Ascending aorta (tissue), 2 donors: Measurements from ENCODE around the gene ACYP1. TPM values are rescaled to one million over a fixed set of nuclear protein-coding genes. Genes with fewer than 3 reads are reported as not detected.

Experiments
- DNase-seq, 2 donors: peaks; one replicate each; pipeline ENCODE4 v3.0.0-alpha.2; 2019; ENCODE audit warnings: low spot score in 2 of 2
- H3K27ac ChIP-seq, 2 donors: fragments of 200-600 bp; sonication (generic); one replicate each; pipeline ENCODE4 v1.5.1; 2016 to 2017; ENCODE audit warnings: mild to moderate bottlenecking in 1 of 2
- H3K27me3 ChIP-seq: fragments of 200-600 bp; sonication (generic); one replicate; pipeline ENCODE4 v1.5.1; 2017
- H3K36me3 ChIP-seq, 2 donors: fragments of 200-600 bp; sonication (generic); one replicate each; pipeline ENCODE4 v1.5.1; 2016
- H3K4me1 ChIP-seq, 2 donors: fragments of 200-600 bp; sonication (generic); one replicate each; pipeline ENCODE4 v1.5.1; 2016 to 2017; ENCODE audit warnings: mild to moderate bottlenecking in 1 of 2
- H3K4me3 ChIP-seq, 2 donors: fragments of 200-600 bp; sonication (generic); one replicate each; pipeline ENCODE4 v1.5.1; 2016 to 2017; ENCODE audit warnings: mild to moderate bottlenecking in 1 of 2
- H3K9me3 ChIP-seq, 2 donors: fragments of 200-600 bp; sonication (generic); one replicate each; pipeline ENCODE4 v1.5.1; 2016
- CTCF ChIP-seq, 3 experiments: fragments of 200-600 bp in 2 of 3; fragments of 450-650 bp in 1 of 3; sonication (generic) in 2 of 3; IDR thresholded peaks; one replicate each; pipeline ENCODE4 v1.5.1; 2016 to 2019; ENCODE audit warnings: antibody characterized with exemption in 3 of 3, mild to moderate bottlenecking in 1 of 3, moderate library complexity in 1 of 3
- intact Hi-C: fragments of 100-400 bp; cut with DNase I; formaldehyde crosslinking; loops from one replicate; pipeline ENCODE4 v1.15.1; 2023
- total RNA-seq: library from RNA; depleted of rRNA; stranded (reverse); fragments of >200 nt; gene quantifications from one replicate; pipeline ENCODE4 v1.1.0, GENCODE V29; 2016

Gene ACYP1
- total RNA-seq, 1 donor from 2014 or later: not detected

- Histone ChIP-seq H3K4me3 (no peak overlapping the region), H3K27me3 (no peaks in the 10 kb centered on the region), H3K4me1 (peaks cover 0 to 7% of the 10 kb centered on the region in 2 donors), H3K36me3 (peaks cover 8 to 33% of the 10 kb centered on the region in 2 donors), H3K9me3 (no peaks in the 10 kb centered on the region), H3K27ac (no peak overlapping the region)
- TF ChIP-seq CTCF (IDR thresholded peaks at IDR 0.05): no peak
- no peak for DNase-seq
- intact Hi-C loops: no loop called here
Measured at GRCh38 chr14:75042035-75042434, 21.8 kb downstream of the ACYP1 start.

GRCh38 chr14:75041613-75042012 is 22.2 kb downstream of the ACYP1 start:
- no peak for TF ChIP-seq CTCF (IDR thresholded peaks at IDR 0.05)
- DNase-seq: no peak
- H3K27ac ChIP-seq: no peak overlapping the region
- peaks cover 8 to 37% of the 10 kb centered on the region in 2 donors for H3K36me3 ChIP-seq
- H3K4me1 ChIP-seq: peaks cover 0 to 7% of the 10 kb centered on the region in 2 donors
- intact Hi-C loops: no loop called here
- no peaks in the 10 kb centered on the region for H3K9me3 ChIP-seq
- H3K27me3 ChIP-seq: no peaks in the 10 kb centered on the region
- H3K4me3 ChIP-seq: no peak overlapping the region

- Histone ChIP-seq H3K4me3 (no peak overlapping the region), H3K36me3 (peaks cover 8 to 44% of the 10 kb centered on the region in 2 donors), H3K4me1 (peaks cover 0 to 7% of the 10 kb centered on the region in 2 donors), H3K27me3 (no peaks in the 10 kb centered on the region), H3K27ac (no peak overlapping the region), H3K9me3 (no peaks in the 10 kb centered on the region)
- no peak for TF ChIP-seq CTCF (IDR thresholded peaks at IDR 0.05)
- intact Hi-C loops: no loop called here
- DNase-seq: no peak
Measured at GRCh38 chr14:75040959-75041358, 22.9 kb downstream of the ACYP1 start.

GRCh38 chr14:75040507-75040906 is 23.3 kb downstream of the ACYP1 start:
- Histone ChIP-seq H3K27me3 (no peaks in the 10 kb centered on the region), H3K27ac (no peak overlapping the region), H3K4me1 (peaks cover 0 to 7% of the 10 kb centered on the region in 2 donors), H3K36me3 (peaks cover 8 to 48% of the 10 kb centered on the region in 2 donors), H3K9me3 (no peaks in the 10 kb centered on the region), H3K4me3 (no peak overlapping the region)
- no peak for TF ChIP-seq CTCF (IDR thresholded peaks at IDR 0.05)
- DNase-seq: no peak
- intact Hi-C loops: no loop called here

- no peaks in the 10 kb centered on the region for H3K9me3 ChIP-seq
- H3K4me3 ChIP-seq: no peak overlapping the region
- no peak for TF ChIP-seq CTCF (IDR thresholded peaks at IDR 0.05)
- intact Hi-C loops: no loop called here
- H3K27ac ChIP-seq: no peak overlapping the region
- H3K36me3 ChIP-seq: peaks cover 37 to 67% of the 10 kb centered on the region in 2 donors
- H3K27me3 ChIP-seq: no peaks in the 10 kb centered on the region
- H3K4me1 ChIP-seq: no peaks in the 10 kb centered on the region
- DNase-seq: no peak
Measured at GRCh38 chr14:75032939-75033338, 30.9 kb downstream of the ACYP1 start.

- Histone ChIP-seq H3K4me1 (no peaks in the 10 kb centered on the region), H3K4me3 (no peak overlapping the region), H3K27ac (no peak overlapping the region), H3K27me3 (no peaks in the 10 kb centered on the region), H3K9me3 (no peaks in the 10 kb centered on the region), H3K36me3 (peaks cover 33 to 51% of the 10 kb centered on the region in 2 donors)
- TF ChIP-seq CTCF (IDR thresholded peaks at IDR 0.05): no peak
- DNase-seq: no peak
- intact Hi-C loops: no loop called here
Measured at GRCh38 chr14:75030147-75030546, 33.7 kb downstream of the ACYP1 start.
